GM04504 (cell line): Measurements from ENCODE around the gene WDHD1.
A peak's percentile ranks its signal among the peaks of the same experiment; 100 is the strongest.
"Not testable (repeated sequence)": the region's sequence is repeated elsewhere in the genome, so short reads cannot be mapped to it uniquely, and the experiment has no call there.

ENCODE experiments used
- DNase-seq: peaks from one replicate; pipeline ENCODE4 v3.0.0-alpha.2; 2012; ENCODE audit warnings: low read depth

Gene WDHD1

GRCh38 chr14:55048900-55049436 is 22.1 kb upstream of the WDHD1 start:
- no peak for DNase-seq

- DNase-seq: no peak
Measured at GRCh38 chr14:55047301-55048053, 20.6 kb upstream of the WDHD1 start.

GRCh38 chr14:55045087-55045486 is 18.2 kb upstream of the WDHD1 start:
- no peak for DNase-seq

- DNase-seq: no peak
Measured at GRCh38 chr14:55043528-55043927, 16.6 kb upstream of the WDHD1 start.

GRCh38 chr14:55038708-55039107 is 11.8 kb upstream of the WDHD1 start:
- no peak for DNase-seq

- DNase-seq: not testable (repeated sequence)
Measured at GRCh38 chr14:55037995-55038394, 11.1 kb upstream of the WDHD1 start.

- no peak for DNase-seq
Measured at GRCh38 chr14:55031190-55031589, 4.3 kb upstream of the WDHD1 start.

GRCh38 chr14:55028476-55028875 is 1.6 kb upstream of the WDHD1 start:
- DNase-seq: no peak

- DNase-seq: no peak
Measured at GRCh38 chr14:55028066-55028465, 1.2 kb upstream of the WDHD1 start.

- no peak for DNase-seq
Measured at GRCh38 chr14:55026441-55026792, 482 bp downstream of the WDHD1 start.

- no peak for DNase-seq
Measured at GRCh38 chr14:55025948-55026347, 951 bp downstream of the WDHD1 start.

GRCh38 chr14:55024365-55024764 is 2.5 kb downstream of the WDHD1 start:
- DNase-seq: not testable (repeated sequence)

GRCh38 chr14:55019968-55020554 is 6.8 kb downstream of the WDHD1 start:
- DNase-seq: no peak

- no peak for DNase-seq
Measured at GRCh38 chr14:55015006-55015405, 11.9 kb downstream of the WDHD1 start.

- DNase-seq: no peak
Measured at GRCh38 chr14:55005071-55005470, 21.8 kb downstream of the WDHD1 start.

- no peak for DNase-seq
Measured at GRCh38 chr14:55000381-55000780, 26.5 kb downstream of the WDHD1 start.

- no peak for DNase-seq
Measured at GRCh38 chr14:54985156-54985555, 41.7 kb downstream of the WDHD1 start.

GRCh38 chr14:54981698-54982097 is 45.2 kb downstream of the WDHD1 start:
- DNase-seq: no peak

GRCh38 chr14:54979039-54979438 is 47.9 kb downstream of the WDHD1 start:
- no peak for DNase-seq

- DNase-seq: peak; percentile 54
Measured at GRCh38 chr14:54976316-54976715, 50.6 kb downstream of the WDHD1 start.

- DNase-seq: no peak
Measured at GRCh38 chr14:54975856-54976255, 51.0 kb downstream of the WDHD1 start.

- DNase-seq: no peak
Measured at GRCh38 chr14:54974788-54975414, 52.0 kb downstream of the WDHD1 start.

GRCh38 chr14:54967496-54967895 is 59.4 kb downstream of the WDHD1 start:
- no peak for DNase-seq
